HG03280 (cell line): ENCODE measurements around the gene PDIK1L.
A peak's percentile ranks its signal among the peaks of the same experiment; 100 is the strongest.

Experiments
- ATAC-seq: cut with Tn5 transposase; IDR thresholded peaks from one replicate; pipeline ENCODE4 v1.9.1; 2021; ENCODE audit warnings: mild to moderate bottlenecking, moderate library complexity; ENCODE audit not compliant: unreplicated experiment

PDIK1L gene

DNA sequence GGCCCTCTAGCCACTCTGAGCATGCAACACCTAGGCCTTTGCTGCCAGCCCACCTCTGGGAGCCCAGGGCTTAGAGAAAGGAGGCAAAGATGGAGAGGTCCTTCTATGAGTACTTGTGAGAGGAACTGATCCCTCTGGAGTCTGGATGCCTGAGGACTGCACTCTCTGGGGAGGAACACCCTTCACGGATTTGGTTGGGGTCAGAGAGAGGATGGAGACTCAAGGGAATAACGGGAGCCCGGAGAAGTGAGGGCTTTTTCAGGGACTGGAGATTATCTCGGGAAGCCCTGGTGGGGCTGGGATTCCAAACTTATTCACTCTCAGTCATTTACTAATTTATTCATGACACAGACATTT lies 57.6 kb downstream of the PDIK1L start:
- no peak for ATAC-seq

DNA sequence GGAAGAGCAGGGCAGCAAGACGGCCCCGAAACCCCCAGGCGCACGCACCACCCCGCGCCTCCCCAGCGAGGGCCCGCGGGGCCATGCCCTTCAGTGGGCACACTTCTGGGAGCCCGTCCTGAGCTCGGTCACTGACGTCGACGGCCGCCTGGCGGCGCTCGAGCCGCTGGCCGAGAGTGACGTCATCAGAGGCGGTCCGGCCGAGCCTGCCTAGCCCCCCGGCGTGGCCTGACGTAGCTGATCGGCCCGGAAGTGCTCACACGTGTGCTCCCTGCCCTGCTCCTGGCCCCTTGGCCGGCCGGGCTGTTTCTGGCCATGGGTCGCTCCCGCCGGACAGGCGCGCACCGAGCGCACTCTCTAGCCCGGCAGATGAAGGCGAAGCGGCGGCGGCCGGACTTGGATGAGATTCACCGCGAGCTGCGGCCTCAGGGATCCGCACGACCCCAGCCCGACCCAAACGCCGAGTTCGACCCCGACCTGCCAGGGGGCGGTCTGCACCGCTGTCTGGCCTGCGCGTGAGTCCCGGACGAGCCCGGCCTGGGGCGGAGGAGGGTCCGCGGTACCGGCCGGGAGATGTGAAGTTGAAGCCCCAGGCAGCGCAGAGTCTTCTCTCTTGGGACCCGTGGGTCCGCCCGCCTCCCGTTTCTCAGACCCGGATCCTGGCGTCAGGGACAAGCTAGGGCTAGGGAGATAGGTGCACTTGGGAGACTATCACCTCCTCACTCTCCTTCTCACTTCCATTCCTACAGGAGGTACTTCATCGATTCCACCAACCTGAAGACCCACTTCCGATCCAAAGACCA lies 58.2 kb downstream of the PDIK1L start, which contains the start of gene ZNF593:
Gene ZNF593 (plus strand): TSS at position 240 of the 803 bp plus-strand sequence. CDS start 76 bp downstream, at position 316.
- peak; percentile 97 for ATAC-seq

DNA sequence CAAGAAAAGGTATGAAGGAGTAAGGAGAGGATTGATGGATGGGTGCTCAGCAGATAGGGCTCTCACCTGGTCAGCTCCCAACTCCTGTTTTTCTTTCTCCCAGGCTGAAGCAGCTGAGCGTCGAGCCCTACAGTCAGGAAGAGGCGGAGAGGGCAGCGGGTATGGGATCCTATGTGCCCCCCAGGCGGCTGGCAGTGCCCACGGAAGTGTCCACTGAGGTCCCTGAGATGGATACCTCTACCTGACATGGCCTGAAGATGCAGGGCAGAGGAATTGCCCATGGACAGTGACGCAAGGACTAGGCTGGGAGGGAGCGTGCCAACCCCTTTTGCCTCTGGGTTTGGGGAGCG lies 58.8 kb downstream of the PDIK1L start:
- no peak for ATAC-seq

DNA sequence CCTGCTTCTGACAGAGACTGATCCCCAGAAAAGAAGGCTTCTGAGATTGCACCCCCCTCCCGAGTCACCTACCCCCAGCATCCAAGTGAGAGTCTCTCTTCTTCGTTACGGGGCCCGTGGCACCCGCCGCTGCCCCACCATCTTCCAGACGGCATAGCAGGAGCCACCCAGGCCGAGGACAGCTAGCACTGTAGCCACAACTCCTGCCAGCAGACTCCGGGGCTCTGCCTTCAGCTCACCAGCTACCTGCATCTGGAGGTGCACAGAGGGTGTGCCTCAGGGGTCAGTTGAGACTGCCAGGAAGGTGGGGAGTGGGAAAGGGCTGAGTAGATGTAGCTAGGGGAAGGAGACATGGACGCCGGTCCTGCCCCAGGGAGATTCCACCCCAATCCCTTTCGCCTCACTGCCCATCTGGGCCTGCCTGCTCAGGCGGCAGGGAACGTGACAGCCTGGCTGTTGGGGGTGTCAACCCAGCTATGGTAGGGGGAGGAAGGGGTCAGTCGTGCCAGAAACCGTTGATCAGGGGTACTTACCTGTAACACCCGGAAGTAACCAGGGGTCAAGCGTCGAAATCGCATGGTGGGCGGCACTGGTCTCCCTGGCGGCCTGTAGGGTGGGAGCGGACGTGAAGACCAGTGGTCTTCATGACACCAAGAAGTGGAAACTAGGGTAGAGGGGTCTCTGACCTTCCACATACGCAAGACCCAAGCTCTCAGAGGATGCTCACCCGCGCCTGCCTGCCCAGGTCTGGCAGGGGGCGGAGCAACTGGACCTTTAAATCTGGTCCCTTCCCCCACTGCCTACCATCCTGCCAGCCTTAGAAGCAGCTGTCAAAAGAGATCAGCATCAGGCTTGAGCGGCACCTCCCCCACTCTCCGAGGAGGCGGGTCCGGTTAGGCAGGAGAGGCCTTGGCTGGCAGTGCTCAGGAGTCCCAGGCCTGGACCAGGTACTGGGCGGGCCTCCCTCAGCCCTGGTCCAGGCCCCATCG lies 59.8 kb downstream of the PDIK1L start, which contains the start of gene ZNF593OS:
Gene ZNF593OS (minus strand): TSS at position 749 of the 989 bp plus-strand sequence. CDS start 171 bp downstream, at position 578.
- no peak for ATAC-seq
